GM12864 (cell line): Measurements from ENCODE around the gene CBFA2T3.

Experiments
- DNase-seq: peaks from one replicate; pipeline ENCODE4 v3.0.0-alpha.2; 2011; ENCODE audit warnings: low read depth
- H3K4me3 ChIP-seq: 2 replicates; pipeline ENCODE4 v1.5.1; 2011; ENCODE audit warnings: mild to moderate bottlenecking, low read depth, low read length, control low read depth
- CTCF ChIP-seq: IDR thresholded peaks from 2 replicates; pipeline ENCODE4 v1.5.1; 2011; ENCODE audit warnings: low read depth, mild to moderate bottlenecking, moderate library complexity, low read length, control low read depth, inconsistent platforms; ENCODE audit errors: missing control alignments

The CBFA2T3 gene

GRCh38 chr16:88879788-88880055, 97.3 kb downstream of the CBFA2T3 start:
- TF ChIP-seq CTCF = no peak

DNA sequence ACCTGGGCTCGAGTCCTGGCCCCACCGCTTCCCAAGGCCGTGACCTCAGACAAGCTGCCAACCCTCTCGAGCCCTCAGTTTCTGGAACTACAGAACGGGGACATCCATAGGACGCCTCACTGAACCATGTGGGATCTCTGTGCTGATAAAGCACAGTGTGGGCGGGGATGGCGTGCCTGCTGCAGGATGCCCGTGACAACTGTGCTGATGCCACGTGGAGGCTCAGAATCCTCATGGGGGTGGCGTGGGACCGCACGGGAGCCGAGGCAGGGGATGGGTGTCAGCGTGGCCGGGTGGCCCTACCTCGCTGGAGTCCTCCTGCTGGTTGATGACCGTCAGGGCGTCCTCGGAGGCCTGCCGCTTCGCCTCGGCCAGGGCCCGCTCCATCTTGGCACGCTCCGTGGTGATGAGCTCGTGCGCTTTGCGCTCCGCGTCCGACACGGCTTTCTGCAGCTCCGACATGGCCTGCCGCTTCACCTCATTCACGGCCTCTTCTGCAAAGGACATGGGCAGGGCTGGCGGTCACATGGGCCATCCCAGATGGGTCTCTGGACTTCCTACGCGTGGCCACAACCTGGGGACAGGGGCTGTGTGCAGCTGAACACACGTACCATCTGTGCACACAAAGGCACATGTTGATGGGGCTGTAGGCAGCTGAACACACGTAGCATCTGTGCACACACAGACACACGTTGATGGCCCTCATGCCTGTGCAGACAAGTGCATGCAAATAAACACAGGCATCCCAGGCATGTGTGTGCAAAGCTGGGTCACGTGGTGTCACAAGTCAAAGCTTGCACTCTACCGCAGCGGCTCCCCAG, 97.8 kb downstream of the CBFA2T3 start:
- TF ChIP-seq CTCF = no peak
- no peak for DNase-seq
- no peak overlapping the region for H3K4me3 ChIP-seq

More at GRCh38 chr16:88879788-88880055, 97.3 kb downstream of the CBFA2T3 start:
- DNase-seq = no peak
- no peak overlapping the region for H3K4me3 ChIP-seq

DNA sequence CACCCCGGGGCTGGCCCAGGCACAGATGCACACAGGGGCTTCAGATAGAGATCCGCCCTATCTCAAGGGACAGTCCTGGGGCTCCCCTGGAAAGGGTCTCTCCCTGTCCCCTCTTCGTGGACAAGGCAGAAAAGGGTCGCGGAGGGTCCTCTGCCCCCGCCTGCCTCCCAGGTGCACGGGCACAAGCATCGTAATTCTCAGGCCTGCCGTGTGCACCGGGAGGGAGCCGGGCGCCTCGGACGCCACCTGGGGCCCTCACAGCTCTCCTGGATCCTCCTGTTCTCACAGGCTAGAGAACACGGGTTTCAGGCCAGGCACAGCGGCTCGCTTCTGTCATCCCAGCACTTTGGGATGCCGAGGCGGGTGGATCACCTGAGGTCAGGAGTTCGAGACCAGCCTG, 98.7 kb downstream of the CBFA2T3 start:
- DNase-seq = no peak
- no peak overlapping the region for H3K4me3 ChIP-seq
- TF ChIP-seq CTCF = no peak

GRCh38 chr16:88877564-88878289, 99.3 kb downstream of the CBFA2T3 start:
- no peak overlapping the region for H3K4me3 ChIP-seq
- TF ChIP-seq CTCF = no peak
- no peak for DNase-seq

- H3K4me3 ChIP-seq = no peak overlapping the region
- DNase-seq = no peak
- no peak for TF ChIP-seq CTCF
These were observed 100.0 kb downstream of the CBFA2T3 start for GRCh38 chr16:88876942-88877526.

- no peak overlapping the region for H3K4me3 ChIP-seq
- no peak for TF ChIP-seq CTCF
- no peak for DNase-seq
These were observed 101.2 kb downstream of the CBFA2T3 start for GRCh38 chr16:88875703-88876234.
